GM12872 (cell line): Measurements from ENCODE around the gene DZIP1L.

Experiments used
- TF ChIP-seq, protein P1 (sequence below): IDR thresholded peaks from 3 replicates; pipeline ENCODE4 v1.5.1; 2011; ENCODE audit warnings: low read depth, mild to moderate bottlenecking, low read length, moderate library complexity; ENCODE audit not compliant: insufficient read depth

Gene DZIP1L

DNA sequence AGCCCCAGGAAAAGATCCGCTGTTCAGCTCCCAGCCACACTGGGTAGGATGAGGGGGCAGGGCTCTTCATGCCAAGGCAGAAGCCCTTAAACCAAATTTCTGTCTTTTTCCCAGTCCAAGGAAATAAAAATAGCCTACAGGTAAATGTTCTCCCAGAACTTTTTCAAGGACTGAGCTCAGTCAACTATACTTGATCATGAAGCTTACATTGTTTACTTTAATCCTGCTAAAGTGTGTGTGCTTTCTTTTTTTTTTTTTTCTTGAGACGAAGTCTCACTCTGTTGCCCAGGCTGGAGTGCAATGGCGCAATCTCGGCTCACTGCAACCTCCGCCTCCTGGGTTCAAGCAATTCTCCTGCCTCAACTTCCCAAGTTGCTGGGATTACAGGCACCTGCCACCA lies 87.6 kb downstream of the DZIP1L start:
- TF ChIP-seq, protein P1, sequence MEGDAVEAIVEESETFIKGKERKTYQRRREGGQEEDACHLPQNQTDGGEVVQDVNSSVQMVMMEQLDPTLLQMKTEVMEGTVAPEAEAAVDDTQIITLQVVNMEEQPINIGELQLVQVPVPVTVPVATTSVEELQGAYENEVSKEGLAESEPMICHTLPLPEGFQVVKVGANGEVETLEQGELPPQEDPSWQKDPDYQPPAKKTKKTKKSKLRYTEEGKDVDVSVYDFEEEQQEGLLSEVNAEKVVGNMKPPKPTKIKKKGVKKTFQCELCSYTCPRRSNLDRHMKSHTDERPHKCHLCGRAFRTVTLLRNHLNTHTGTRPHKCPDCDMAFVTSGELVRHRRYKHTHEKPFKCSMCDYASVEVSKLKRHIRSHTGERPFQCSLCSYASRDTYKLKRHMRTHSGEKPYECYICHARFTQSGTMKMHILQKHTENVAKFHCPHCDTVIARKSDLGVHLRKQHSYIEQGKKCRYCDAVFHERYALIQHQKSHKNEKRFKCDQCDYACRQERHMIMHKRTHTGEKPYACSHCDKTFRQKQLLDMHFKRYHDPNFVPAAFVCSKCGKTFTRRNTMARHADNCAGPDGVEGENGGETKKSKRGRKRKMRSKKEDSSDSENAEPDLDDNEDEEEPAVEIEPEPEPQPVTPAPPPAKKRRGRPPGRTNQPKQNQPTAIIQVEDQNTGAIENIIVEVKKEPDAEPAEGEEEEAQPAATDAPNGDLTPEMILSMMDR: no peak

DNA sequence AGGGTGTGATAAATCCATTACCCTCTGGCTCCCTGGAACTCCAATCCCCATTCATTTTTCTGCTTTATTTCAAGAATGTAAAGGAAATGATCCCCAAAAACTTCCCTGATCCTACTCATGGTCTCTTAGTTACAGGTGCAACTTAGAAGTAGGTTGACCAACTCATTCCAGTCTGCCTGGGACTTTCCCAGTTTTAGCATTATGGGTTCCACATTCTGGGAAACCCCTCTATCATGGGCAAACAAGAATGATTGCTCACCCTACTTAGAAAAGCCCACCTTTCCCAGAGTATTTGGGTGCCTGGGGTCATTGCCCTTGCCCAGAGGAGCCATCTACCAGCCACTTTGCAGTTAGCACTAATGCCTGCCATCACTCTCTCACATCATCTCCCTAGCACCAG lies 89.9 kb downstream of the DZIP1L start:
- TF ChIP-seq, protein P1: no peak

DNA sequence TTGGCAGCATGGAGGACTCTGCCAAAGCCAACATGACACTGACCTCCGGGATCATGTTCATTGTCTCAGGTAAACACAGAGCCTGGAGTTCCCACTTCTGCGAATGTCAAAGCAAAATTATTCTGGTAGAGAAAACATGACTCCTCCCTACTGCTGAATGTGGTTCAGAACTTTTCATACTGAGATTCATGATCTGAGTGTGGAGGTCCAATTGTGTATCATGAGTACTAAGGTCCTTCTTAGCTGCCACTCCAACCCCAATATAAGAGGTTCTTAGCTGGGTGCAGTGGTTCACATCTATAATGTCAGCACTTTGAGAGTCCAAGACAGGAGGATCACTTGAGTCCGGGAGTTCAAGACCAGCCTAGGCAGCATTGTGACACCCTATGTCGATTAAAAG lies 91.7 kb downstream of the DZIP1L start:
- TF ChIP-seq, protein P1: no peak

DNA sequence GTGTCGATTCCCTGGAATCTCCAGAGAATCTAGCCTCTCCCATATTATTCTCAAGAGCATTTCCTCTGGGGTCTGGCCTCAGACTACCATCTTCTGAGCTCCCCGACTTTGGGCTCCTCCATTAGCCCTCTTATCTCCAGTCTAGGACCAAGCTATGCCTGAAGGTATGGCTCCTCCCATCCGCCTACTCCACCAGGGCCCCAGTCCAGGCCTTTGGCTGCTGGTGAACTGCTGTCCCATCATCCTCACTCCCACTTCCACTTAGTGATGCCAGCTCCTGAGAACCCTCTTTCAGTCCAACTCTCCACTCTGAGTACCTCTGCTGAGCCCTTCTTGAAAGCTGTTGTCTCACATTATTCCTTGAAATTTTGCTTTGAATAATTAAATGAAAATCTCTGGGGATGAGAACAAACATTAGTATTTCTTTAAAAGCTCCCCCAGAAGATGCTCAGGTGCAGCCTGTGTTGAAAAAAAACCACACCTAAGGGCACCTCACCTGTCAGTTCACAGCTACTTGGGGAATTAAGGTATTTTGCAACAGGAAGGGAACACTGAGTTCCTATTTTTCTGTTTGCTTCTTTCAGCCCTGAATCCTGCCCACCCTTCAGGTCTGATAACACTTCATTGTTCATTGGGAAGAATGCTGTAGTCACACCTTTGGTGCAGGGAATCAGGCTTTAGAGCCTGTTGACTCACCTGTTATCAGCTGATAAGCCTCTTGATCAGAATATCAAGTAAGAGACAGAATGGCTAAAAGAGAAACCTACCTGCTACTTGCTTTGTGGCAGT lies 95.9 kb downstream of the DZIP1L start:
- TF ChIP-seq, protein P1: no peak

DNA sequence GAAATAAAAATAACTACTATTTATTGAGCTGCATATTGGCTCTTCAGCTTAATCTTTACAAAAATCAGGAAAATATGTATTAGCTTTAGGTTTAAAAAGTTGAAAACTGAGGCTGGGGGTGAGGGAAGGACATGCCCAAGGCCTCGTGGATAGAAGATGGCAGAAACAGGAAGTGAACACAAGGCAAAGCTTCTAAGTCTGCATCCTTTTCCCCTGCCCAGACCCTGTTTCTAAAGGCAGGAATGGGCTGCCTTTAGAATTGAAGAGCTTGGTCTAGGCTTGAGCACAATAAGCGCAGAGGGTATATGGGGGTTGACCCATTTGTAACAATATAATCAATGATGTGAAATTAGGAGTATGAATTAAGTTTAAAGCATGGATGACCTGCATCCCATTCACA lies 99.3 kb downstream of the DZIP1L start:
- TF ChIP-seq, protein P1: no peak

DNA sequence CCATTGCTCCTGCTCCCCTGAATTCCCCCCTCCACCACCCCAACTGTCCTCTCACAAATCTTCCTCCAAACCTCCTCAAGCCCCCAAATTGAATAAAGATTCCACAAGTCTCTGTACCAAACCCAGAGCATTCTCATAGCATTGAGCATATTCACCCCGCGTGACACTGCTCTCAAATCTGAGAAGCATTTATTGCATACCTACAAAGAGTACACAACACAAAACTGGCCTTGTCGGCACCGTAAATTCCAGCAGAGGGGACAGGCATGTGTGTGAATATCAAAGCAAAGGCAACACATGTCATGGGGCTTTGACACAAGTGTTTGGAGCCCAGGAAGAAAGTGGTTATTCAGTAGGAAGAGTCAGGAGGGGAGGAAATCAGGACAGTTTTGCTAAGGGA lies 102.9 kb downstream of the DZIP1L start:
- TF ChIP-seq, protein P1: no peak
